ENCODE data around the gene ZC3H4.
"Not testable (repeated sequence)": the region's sequence is repeated elsewhere in the genome, so short reads cannot be mapped to it uniquely, and the experiment has no call there.

ZC3H4 gene

GRCh38 chr19:47107953-47108746 lies 5.4 kb downstream of the ZC3H4 start:
- no peak for DNase-seq (ENCODE audit: low read depth)
- TF ChIP-seq CTCF (IDR thresholded peaks at IDR 0.05; ENCODE audit: low read length, missing control alignments): no peak
- H3K4me3 ChIP-seq (replicated peaks; ENCODE audit: low read depth, low read length): no peak overlapping the region

- no peak for TF ChIP-seq CTCF (IDR thresholded peaks at IDR 0.05; ENCODE audit: low read length, missing control alignments)
- no peak overlapping the region for H3K4me3 ChIP-seq (replicated peaks; ENCODE audit: low read depth, low read length)
- no peak for DNase-seq (ENCODE audit: low read depth)
Observed at GRCh38 chr19:47107202-47107952, 6.2 kb downstream of the ZC3H4 start.

GRCh38 chr19:47106821-47107201 lies 6.8 kb downstream of the ZC3H4 start:
- peak; percentile 31 for DNase-seq (ENCODE audit: low read depth)
- H3K4me3 ChIP-seq (replicated peaks; ENCODE audit: low read depth, low read length): no peak overlapping the region
- no peak for TF ChIP-seq CTCF (IDR thresholded peaks at IDR 0.05; ENCODE audit: low read length, missing control alignments)

GRCh38 chr19:47105874-47106273 lies 7.7 kb downstream of the ZC3H4 start:
- no peak overlapping the region for H3K4me3 ChIP-seq (replicated peaks; ENCODE audit: low read depth, low read length)
- no peak for TF ChIP-seq CTCF (IDR thresholded peaks at IDR 0.05; ENCODE audit: low read length, missing control alignments)
- DNase-seq (ENCODE audit: low read depth): no peak

GRCh38 chr19:47104680-47105079 lies 8.9 kb downstream of the ZC3H4 start:
- no peak for DNase-seq (ENCODE audit: low read depth)
- no peak for TF ChIP-seq CTCF (IDR thresholded peaks at IDR 0.05; ENCODE audit: low read length, missing control alignments)
- no peak overlapping the region for H3K4me3 ChIP-seq (replicated peaks; ENCODE audit: low read depth, low read length)

GRCh38 chr19:47102346-47103060 lies 11.1 kb downstream of the ZC3H4 start:
- no peak for DNase-seq (ENCODE audit: low read depth)
- no peak overlapping the region for H3K4me3 ChIP-seq (replicated peaks; ENCODE audit: low read depth, low read length)
- TF ChIP-seq CTCF (IDR thresholded peaks at IDR 0.05; ENCODE audit: low read length, missing control alignments): no peak

- not testable (repeated sequence) for H3K4me3 ChIP-seq (replicated peaks; ENCODE audit: low read depth, low read length); DNase-seq (ENCODE audit: low read depth)
Observed at GRCh38 chr19:47101116-47101515, 12.5 kb downstream of the ZC3H4 start.
